ENCODE results near the gene H2BK1.

H2BK1 gene

DNA sequence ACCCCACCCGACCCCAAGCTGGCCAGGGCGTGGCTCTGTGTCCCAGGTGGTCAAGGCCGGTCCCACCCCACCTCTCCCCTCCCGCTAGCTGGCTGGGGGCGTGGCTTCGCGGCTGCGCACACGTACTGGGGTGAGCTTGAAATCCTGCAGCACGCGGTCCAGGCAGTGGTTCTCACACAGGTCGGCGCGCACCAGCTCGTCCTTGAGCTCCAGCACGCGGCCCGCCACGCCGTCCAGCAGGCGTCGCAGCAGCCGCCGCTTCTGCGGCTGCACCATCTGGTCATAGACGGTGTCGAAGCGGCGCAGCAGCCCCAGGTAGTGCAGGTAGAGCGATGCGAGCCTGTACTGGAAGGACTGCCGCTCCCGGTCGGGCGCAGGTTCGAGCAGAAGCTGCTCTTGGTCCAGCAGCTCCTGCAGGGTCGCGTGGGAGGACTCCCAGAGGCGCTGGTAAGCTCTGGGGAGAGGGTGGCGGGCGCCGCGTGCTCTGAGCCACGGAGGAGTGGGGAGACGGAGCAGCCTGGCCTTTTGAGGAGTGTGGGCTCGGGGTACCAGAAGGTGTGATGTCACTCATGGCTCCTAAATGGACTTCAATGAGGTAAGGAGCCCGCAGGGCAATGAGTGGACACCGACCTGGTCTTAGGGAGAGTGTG is 5.8 kb downstream of the H2BK1 start:
- no peak overlapping the region for H3K4me3 ChIP-seq (ENCODE audit: low read length)
- H3K36me3 ChIP-seq (ENCODE audit: control insufficient read depth, insufficient read depth, low read length), result no peaks in the 10 kb centered on the region
- H3K4me1 ChIP-seq (ENCODE audit: control insufficient read depth, insufficient read depth, low read length), result peaks cover 1% of the 10 kb centered on the region
- no peaks in the 10 kb centered on the region for H3K9me3 ChIP-seq (ENCODE audit: control insufficient read depth, low read length)
- no peak overlapping the region for H3K9ac ChIP-seq (ENCODE audit: low read length)
- H3K27me3 ChIP-seq (ENCODE audit: control insufficient read depth, insufficient read depth, low read length), result peaks cover 12% of the 10 kb centered on the region

- no peaks in the 10 kb centered on the region for H3K36me3 ChIP-seq (ENCODE audit: control insufficient read depth, insufficient read depth, low read length)
- peaks cover 17% of the 10 kb centered on the region for H3K27me3 ChIP-seq (ENCODE audit: control insufficient read depth, insufficient read depth, low read length)
- peaks cover 3% of the 10 kb centered on the region for H3K4me1 ChIP-seq (ENCODE audit: control insufficient read depth, insufficient read depth, low read length)
- no peak overlapping the region for H3K9ac ChIP-seq (ENCODE audit: low read length)
- H3K4me3 ChIP-seq (ENCODE audit: low read length), result no peak overlapping the region
- H3K9me3 ChIP-seq (ENCODE audit: control insufficient read depth, low read length), result no peaks in the 10 kb centered on the region
These were observed 7.5 kb downstream of the H2BK1 start for GRCh38 chr7:151202836-151203235.

GRCh38 chr7:151201751-151202150 is 8.5 kb downstream of the H2BK1 start:
- Histone ChIP-seq H3K9me3 (ENCODE audit: control insufficient read depth, low read length) (no peaks in the 10 kb centered on the region), H3K27me3 (ENCODE audit: control insufficient read depth, insufficient read depth, low read length) (peaks cover 17% of the 10 kb centered on the region)

DNA sequence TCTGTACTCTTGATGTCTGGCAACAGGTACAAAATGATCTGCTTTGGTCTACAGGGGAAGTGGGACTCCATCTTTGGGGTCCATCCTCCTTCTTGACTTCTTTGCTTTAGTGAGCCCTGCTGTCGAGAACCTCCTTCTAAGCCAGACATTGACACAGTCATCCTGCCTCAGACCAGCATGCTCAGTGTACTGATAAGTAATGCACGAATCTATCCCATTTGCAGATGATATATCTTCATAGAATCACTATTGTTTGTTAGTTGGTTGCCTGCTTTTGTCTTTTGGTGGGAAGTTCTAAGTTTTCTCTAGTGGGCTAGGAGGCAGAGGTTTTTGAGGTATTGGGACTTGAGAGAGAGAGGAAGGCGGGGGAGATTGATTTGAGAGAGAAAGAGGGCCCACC is 8.9 kb downstream of the H2BK1 start:
- Histone ChIP-seq H3K9me3 (ENCODE audit: control insufficient read depth, low read length) (no peaks in the 10 kb centered on the region), H3K36me3 (ENCODE audit: control insufficient read depth, insufficient read depth, low read length) (no peaks in the 10 kb centered on the region), H3K27me3 (ENCODE audit: control insufficient read depth, insufficient read depth, low read length) (peaks cover 17% of the 10 kb centered on the region), H3K9ac (ENCODE audit: low read length) (no peak overlapping the region), H3K4me1 (ENCODE audit: control insufficient read depth, insufficient read depth, low read length) (peaks cover 3% of the 10 kb centered on the region), H3K4me3 (ENCODE audit: low read length) (no peak overlapping the region)

More at GRCh38 chr7:151201751-151202150, 8.5 kb downstream of the H2BK1 start:
- no peak overlapping the region for H3K4me3 ChIP-seq (ENCODE audit: low read length)
- H3K36me3 ChIP-seq (ENCODE audit: control insufficient read depth, insufficient read depth, low read length), result no peaks in the 10 kb centered on the region
- H3K4me1 ChIP-seq (ENCODE audit: control insufficient read depth, insufficient read depth, low read length), result peaks cover 3% of the 10 kb centered on the region
- no peak overlapping the region for H3K9ac ChIP-seq (ENCODE audit: low read length)

DNA sequence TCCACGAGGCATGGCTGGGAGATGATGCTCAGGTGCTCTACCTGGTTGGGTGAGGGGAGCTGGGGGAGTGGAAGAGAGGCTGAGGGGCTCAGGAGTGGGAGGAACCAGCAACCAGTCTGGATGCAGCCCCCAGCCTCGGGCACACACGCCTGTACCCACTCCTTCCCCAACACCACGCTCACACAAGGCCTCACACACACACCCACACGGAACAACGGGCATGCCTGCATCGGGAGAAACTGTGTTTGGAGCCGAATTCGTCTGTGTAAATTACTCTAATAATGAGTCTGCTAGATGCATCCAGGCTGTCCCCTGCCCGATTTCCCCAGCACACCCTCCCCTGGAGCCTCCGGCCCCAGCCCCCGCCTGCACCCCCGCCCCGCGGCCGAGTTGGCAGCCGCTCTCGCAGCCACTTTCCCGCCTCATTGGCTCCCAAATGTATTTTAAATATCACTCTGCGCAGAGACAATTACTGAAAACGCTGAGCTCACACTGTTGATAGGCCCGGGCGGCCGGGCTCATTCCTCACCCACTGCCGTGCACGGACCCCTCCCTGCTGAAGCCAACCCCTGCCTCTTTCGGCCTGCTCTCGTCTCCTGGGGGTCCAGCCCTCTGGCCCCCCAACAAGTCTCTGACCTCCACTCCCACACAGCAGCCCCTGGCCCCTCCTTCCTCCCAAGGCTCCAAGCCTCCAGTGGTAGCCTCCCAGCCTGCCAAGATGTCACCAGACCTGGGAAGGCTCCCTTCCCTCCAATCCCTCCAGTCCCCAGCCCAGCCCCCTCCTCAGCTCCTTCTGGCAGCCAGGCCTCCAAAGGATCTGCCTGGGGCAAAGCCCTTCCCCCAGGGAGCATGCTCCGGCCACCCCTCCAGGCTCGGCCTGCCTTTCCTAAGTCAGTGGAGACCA is 11.1 kb downstream of the H2BK1 start:
- H3K27me3 ChIP-seq (ENCODE audit: control insufficient read depth, insufficient read depth, low read length), result peaks cover 15% of the 10 kb centered on the region
- H3K36me3 ChIP-seq (ENCODE audit: control insufficient read depth, insufficient read depth, low read length), result no peaks in the 10 kb centered on the region
- peaks cover 3% of the 10 kb centered on the region for H3K4me1 ChIP-seq (ENCODE audit: control insufficient read depth, insufficient read depth, low read length)
- H3K9ac ChIP-seq (ENCODE audit: low read length), result no peak overlapping the region
- no peaks in the 10 kb centered on the region for H3K9me3 ChIP-seq (ENCODE audit: control insufficient read depth, low read length)
- H3K4me3 ChIP-seq (ENCODE audit: low read length), result no peak overlapping the region

DNA sequence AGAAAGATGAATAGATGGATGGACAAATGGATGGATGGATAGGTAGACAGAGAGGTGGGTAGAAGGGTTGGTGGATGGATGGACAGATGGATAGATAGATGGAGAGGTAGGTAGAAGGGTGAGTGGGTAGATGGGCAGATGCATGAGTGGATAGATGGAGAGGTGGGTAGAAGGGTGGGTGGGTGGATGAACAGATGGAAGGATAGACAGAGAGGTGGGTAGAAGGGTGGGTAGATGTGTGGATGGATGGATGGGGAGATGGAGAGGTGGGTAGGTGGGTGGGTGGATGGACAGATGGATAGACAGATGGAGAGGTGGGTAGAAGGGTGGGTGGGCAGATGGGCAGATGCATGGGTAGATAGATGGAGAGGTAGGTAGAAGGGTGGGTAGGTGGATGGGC is 12.4 kb downstream of the H2BK1 start:
- H3K9ac ChIP-seq (ENCODE audit: low read length), result no peak overlapping the region
- peaks cover 3% of the 10 kb centered on the region for H3K4me1 ChIP-seq (ENCODE audit: control insufficient read depth, insufficient read depth, low read length)
- no peaks in the 10 kb centered on the region for H3K36me3 ChIP-seq (ENCODE audit: control insufficient read depth, insufficient read depth, low read length)
- no peak overlapping the region for H3K4me3 ChIP-seq (ENCODE audit: low read length)
- no peaks in the 10 kb centered on the region for H3K9me3 ChIP-seq (ENCODE audit: control insufficient read depth, low read length)
- H3K27me3 ChIP-seq (ENCODE audit: control insufficient read depth, insufficient read depth, low read length), result peaks cover 15% of the 10 kb centered on the region

DNA sequence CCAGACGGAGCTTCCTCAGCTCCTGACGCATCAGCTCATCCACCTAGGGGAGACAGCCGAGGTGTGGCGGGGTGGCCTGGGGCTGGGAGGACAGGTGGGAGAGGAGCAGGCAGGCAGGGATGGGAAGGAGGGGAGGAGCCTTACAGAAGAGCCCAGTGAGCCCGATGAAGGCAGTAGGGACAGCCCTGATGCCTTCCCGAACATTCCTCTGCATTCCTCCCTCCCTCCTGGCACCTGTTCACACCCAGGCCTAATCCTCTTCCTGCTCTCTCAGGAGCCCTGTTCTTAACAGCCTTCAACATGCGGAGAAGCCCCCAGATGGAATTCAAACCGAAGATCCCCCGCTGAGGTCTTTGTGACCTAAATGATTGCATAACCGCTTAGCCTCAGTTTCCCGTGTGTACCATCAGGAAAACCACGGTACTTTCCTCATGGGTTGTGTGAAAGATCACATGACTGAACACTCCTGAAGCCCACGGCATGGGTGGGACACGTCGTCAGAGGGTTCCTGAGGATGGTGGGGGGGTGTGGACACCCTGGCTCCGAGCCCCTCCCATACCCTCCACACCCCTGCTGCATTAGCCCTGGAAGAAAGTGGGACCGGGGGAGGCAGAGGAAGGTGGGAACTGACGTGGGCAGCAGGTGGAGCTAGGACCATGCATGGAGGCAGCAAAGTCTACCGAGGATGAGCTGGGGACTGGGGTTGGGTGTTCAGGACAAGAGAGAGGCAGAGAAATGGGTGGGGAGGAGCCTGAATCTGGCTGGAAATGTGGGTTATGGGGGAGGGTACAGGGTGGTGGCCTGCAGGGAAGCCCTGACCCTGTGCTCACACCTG is 14.5 kb downstream of the H2BK1 start:
- peaks cover 3% of the 10 kb centered on the region for H3K4me1 ChIP-seq (ENCODE audit: control insufficient read depth, insufficient read depth, low read length)
- no peaks in the 10 kb centered on the region for H3K36me3 ChIP-seq (ENCODE audit: control insufficient read depth, insufficient read depth, low read length)
- H3K9ac ChIP-seq (ENCODE audit: low read length), result no peak overlapping the region
- H3K9me3 ChIP-seq (ENCODE audit: control insufficient read depth, low read length), result no peaks in the 10 kb centered on the region
- no peak overlapping the region for H3K4me3 ChIP-seq (ENCODE audit: low read length)
- peaks cover 15% of the 10 kb centered on the region for H3K27me3 ChIP-seq (ENCODE audit: control insufficient read depth, insufficient read depth, low read length)

GRCh38 chr7:151194188-151194587 is 16.1 kb downstream of the H2BK1 start:
- Histone ChIP-seq H3K27me3 (ENCODE audit: control insufficient read depth, insufficient read depth, low read length) (peaks cover 15% of the 10 kb centered on the region), H3K9me3 (ENCODE audit: control insufficient read depth, low read length) (no peaks in the 10 kb centered on the region), H3K4me1 (ENCODE audit: control insufficient read depth, insufficient read depth, low read length) (no peaks in the 10 kb centered on the region), H3K4me3 (ENCODE audit: low read length) (no peak overlapping the region), H3K36me3 (ENCODE audit: control insufficient read depth, insufficient read depth, low read length) (no peaks in the 10 kb centered on the region), H3K9ac (ENCODE audit: low read length) (no peak overlapping the region)

DNA sequence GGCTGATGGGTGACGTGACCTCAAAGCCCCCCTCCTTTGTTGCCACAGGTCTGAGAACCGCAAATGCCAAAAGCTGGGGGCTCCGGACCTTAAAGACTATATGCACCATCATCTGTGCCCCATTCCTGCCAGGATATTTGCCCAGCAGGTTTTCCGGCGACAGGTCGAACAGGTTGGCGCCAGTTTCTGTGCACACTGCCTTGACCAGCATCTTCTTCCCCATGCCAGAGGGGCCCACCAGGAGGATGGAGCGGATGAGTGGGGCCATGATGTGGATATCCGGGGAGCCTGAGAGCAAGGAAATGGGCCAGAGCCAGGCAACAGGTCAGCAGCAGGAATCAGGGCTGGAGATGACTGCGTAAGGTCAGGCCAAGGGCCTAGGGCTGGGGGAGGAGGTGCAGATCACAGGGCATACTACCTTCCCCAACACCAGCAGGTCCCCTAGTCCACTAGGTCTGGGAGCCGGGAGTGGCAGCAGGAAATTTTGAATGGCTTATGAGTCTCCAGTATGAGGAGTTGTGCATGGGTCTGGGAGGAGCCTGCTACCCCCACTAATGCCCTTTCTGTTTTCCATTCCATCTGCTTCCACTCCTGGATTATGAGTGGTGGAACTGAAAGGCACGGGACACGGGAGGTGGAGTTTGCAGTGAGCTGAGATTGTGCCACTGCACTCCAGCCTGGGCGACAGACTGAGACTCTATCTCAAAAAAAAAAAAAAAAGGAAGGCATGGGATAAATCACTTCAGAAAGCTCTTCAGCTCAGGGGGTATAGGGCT is 16.9 kb downstream of the H2BK1 start:
- Histone ChIP-seq H3K4me3 (ENCODE audit: low read length) (no peak overlapping the region), H3K9ac (ENCODE audit: low read length) (no peak overlapping the region), H3K27me3 (ENCODE audit: control insufficient read depth, insufficient read depth, low read length) (peaks cover 12% of the 10 kb centered on the region), H3K4me1 (ENCODE audit: control insufficient read depth, insufficient read depth, low read length) (no peaks in the 10 kb centered on the region), H3K9me3 (ENCODE audit: control insufficient read depth, low read length) (no peaks in the 10 kb centered on the region), H3K36me3 (ENCODE audit: control insufficient read depth, insufficient read depth, low read length) (no peaks in the 10 kb centered on the region)

DNA sequence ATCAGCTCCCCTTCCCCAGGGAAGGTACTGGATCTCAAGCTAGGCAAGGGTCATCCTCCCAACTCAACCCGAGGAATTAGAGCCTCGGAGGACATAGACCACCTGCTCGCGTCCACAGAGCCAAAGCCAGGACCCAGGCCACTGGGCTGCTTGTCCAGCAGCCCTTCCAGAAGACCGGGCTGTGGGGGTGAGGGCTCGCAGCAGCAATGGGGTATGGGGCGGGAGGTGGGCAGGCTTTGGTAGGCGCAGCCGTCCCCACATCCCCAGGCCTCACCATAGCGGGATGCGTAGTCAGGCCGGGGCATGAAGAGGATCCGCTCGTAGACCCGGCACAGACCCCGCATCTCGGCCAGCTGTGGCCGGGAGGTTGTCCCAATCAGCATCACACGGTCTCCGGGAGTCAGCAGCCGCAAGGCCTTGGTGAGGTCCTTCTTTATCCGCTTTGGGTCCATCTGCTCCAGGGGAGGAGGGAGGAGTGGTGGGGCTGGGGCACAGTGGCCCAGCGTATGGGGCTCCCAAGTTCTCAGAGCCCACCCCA is 18.2 kb downstream of the H2BK1 start:
- no peak overlapping the region for H3K9ac ChIP-seq (ENCODE audit: low read length)
- H3K27me3 ChIP-seq (ENCODE audit: control insufficient read depth, insufficient read depth, low read length), result peaks cover 13% of the 10 kb centered on the region
- no peaks in the 10 kb centered on the region for H3K4me1 ChIP-seq (ENCODE audit: control insufficient read depth, insufficient read depth, low read length)
- H3K4me3 ChIP-seq (ENCODE audit: low read length), result no peak overlapping the region
- no peaks in the 10 kb centered on the region for H3K9me3 ChIP-seq (ENCODE audit: control insufficient read depth, low read length)
- no peaks in the 10 kb centered on the region for H3K36me3 ChIP-seq (ENCODE audit: control insufficient read depth, insufficient read depth, low read length)

DNA sequence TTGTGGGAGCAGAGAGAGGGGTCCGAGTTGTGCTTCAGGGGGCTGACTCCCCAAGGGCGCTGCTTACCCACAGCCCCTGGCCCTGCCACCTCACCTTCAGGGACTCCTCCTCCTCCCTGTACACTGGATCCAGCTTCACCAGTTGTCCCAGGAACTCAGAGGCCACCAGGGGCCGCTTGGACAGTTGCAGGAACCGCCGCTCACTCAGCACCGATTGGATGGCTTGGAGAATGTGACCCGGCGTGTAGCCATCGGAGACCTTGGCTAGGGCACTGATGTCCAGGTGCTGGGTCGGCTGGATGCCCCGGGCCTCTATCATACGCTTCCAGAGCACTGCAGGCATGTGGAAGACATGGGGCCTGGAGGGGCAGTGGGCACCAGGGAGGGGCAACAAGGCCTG is 18.7 kb downstream of the H2BK1 start:
- peaks cover 18% of the 10 kb centered on the region for H3K27me3 ChIP-seq (ENCODE audit: control insufficient read depth, insufficient read depth, low read length)
- no peak overlapping the region for H3K4me3 ChIP-seq (ENCODE audit: low read length)
- H3K9ac ChIP-seq (ENCODE audit: low read length), result no peak overlapping the region
- no peaks in the 10 kb centered on the region for H3K9me3 ChIP-seq (ENCODE audit: control insufficient read depth, low read length)
- H3K4me1 ChIP-seq (ENCODE audit: control insufficient read depth, insufficient read depth, low read length), result no peaks in the 10 kb centered on the region
- H3K36me3 ChIP-seq (ENCODE audit: control insufficient read depth, insufficient read depth, low read length), result no peaks in the 10 kb centered on the region
